DND-41 (cell line): ENCODE results near the gene RICTOR.

Experiments used
- CTCF ChIP-seq: IDR thresholded peaks from 2 replicates; pipeline ENCODE4 v1.5.1; 2012; ENCODE audit warnings: borderline replicate concordance, low read length, moderate library complexity, mild to moderate bottlenecking; ENCODE audit not compliant: poor library complexity, severe bottlenecking; ENCODE audit errors: extremely low read depth
- EZH2 ChIP-seq: IDR thresholded peaks from 3 replicates; pipeline ENCODE4 v1.6.1; 2012; ENCODE audit warnings: borderline replicate concordance, low read depth, mild to moderate bottlenecking, moderate library complexity, low read length, inconsistent platforms; ENCODE audit not compliant: severe bottlenecking

- no peak for TF ChIP-seq CTCF
- TF ChIP-seq EZH2: no peak
Observed at GRCh38 chr5:39107350-39107749, 33.2 kb upstream of the RICTOR start.
